Hippocampal formation (tissue), 2 donors: ENCODE results near the gene ARL4A.
"Not testable (repeated sequence)": the region's sequence is repeated elsewhere in the genome, so short reads cannot be mapped to it uniquely, and the experiment has no call there.

Experiments
- DNase-seq, 2 donors: peaks; one replicate each; lab custom pipeline; 2025; lab: John Stamatoyannopoulos, UW

Gene ARL4A

DNA sequence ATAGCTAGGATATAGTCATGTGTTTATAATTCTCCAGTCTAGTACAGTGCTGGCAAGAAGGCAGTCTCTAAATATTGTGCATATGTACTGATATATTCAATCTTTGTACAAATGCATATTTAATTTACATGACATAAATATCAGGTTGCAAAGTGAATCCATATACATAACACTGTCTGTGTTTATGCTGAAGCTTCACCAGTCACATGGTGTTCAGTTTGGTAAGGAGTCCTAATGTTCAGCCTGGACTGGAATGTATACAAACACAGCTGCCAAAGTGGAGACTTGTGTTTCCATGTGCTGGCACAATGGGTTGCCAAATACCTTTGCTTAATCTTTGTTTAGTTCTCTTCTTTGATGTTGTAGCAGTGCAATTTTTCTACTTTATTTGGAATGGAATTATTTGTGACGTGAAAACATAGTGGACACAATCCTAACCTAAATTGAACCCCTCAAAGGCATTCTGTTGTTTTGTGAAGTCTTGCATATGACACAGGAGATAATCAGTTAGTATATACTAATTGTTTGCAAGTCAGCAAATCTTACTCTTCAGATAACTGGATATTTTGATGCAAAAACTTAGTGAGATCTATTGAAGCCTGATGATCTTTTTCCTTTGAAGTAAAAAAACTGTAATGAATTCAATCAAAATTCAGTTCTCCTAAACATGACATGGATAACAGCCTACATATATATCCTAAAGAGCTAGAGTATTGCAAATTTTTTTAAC lies 17.3 kb upstream of the ARL4A start:
- no peak for DNase-seq

DNA sequence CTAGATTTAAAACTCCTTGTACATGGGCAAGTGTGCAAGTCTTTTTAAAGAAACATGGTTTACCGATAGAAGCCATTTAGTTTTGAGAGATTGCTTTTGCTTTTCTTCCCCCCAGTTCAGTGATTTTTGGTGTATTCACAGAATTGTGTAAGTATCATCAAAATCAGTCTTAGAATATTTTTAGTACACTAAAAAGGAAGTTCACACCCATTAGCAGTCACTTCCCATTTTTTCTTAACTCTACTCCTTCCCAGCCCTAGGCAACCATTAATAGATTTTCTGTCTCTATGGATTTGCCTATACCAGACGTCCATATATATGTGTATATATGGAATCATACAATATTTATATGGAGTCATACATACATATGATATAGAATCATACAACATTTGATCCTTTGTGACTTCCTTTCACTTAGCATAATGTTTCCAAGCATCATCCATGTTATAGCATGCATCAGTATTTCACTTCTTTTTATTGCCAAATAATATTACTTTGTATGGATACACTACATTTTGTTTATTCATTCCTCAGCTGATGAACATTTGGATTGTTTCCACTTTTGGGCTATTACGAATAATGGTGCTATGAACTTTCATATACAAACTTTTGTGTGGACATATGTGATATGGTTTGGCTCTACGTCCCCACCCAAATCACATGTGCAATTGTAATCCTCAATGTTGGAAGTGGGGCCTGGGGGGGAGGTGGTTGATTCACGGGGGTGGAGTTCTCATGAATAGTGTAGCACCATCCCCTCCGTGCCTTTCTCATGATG lies 16.5 kb upstream of the ARL4A start:
- DNase-seq = no peak

DNA sequence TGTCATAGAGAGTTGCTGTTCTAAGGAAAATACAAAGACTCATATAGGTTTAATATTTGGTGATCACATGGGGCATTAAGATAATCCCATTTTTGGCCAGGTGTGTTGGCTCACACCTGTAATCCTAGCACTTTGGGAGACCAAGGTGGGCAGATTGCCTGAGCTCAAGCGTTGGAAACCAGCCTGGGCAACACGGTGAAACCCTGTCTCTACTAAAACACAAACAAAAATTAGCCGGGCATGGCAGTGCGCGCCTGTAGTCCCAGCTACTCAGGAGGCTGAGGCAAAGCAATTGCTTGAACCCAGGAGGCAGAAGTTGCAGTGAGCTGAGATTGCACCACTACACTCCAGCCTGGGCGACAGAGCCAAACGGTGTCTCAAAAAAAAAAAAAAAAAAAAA lies 14.0 kb upstream of the ARL4A start:
- not testable (repeated sequence) for DNase-seq

DNA sequence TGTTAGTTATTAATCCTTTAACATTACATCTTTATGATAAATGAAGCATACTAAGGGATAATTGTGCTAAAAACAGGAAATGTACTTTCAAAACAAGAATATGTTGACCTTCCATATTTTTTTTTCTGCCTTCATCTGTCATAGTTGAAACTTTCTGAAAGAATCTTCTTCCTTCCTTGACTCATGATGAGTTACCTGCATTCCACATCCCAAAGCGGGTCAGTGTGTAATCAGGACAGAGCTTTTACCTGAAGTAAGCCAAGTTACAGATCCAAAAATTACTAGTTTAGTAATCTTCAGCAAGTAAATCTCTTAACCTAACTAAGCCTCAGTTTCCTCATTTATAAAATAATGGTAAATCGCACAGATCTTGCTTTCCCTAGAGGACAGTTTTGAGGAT lies 13.4 kb upstream of the ARL4A start:
- DNase-seq = no peak

DNA sequence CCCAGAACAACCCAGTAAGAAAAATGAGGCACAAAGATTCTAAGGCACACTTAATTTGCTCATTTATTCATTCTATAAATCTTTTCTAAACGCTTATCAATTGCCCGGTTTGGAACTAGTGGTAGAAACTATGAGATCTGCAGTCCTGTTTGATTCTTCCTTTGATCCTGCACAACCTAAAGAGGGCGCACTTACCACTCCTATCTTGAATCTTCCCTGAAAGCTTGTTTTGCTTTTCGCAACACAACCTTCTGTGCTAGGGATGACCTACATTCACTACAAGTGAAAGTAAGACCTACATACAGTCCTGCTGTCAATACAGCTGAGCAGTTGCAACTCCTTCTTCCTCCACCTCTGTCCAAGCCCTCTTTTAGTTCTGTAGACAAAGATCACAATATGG lies 12.6 kb upstream of the ARL4A start:
- DNase-seq = no peak

DNA sequence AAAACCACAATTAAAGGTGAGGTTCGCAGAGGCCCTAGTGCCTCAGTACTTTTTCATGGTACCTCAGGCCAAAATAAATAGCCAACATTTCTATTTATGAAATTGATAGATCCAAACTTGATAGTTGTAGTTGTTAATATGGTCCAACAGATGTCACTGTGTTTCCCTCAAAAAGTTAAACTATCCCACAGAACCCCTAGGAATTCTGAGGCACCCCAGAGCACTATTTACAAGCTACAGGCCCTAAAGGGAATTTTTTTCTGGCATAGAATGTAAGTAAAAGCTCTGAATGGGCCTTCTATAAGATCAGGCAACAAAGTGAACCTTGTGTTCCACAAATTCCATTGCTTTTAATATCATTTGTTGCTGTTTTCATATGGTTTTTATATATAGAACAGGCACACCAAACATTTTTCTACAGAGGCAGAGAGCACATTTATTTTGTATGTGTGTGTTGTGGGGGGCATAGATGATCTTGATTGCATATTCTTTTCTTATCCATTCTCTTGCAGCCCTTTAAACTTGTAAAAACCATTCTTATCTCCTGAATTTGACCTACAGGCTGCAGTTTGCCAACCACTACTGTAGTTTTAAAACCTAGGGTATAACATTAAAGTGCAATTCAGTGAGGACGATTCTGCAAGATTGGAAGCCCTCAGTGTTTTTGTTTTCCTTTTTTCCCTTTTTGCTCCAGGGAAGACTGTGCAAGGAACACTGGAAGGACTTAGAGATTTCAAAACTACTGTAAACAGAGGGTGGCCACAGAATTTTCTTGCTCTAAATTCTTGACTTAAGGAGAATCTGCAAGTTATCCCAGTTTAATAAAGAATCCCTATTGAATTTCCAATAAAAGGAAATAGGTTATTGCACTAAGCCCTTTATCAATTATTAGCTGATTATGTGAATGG lies 3.5 kb upstream of the ARL4A start:
- no peak for DNase-seq

- no peak for DNase-seq
These were observed 2.7 kb upstream of the ARL4A start for GRCh38 chr7:12684733-12685132.

DNA sequence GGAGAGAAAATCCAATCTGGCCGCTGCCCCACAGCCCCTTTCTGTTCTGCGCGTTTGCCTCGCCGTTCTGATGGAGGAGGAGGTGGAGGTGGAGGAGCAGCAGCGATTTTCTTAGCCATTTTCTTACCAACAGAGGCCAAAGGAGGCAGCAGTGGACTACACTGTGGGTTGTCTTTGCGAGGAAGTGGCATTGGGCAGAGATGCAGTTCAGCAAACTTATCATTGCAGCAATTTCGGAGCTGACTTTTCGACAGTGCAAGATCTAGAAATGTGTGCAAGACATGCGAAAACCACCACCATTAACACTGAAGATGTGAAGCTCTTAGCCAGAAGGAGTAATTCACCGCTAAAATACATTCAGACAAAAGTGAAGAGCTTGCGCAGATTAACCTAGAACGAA lies 1.9 kb upstream of the ARL4A start:
- DNase-seq = peak in 1 of 2 donors; percentile 24

- DNase-seq = peak; percentile 76 to 84
These were observed 1.1 kb upstream of the ARL4A start for GRCh38 chr7:12686234-12686890.

DNA sequence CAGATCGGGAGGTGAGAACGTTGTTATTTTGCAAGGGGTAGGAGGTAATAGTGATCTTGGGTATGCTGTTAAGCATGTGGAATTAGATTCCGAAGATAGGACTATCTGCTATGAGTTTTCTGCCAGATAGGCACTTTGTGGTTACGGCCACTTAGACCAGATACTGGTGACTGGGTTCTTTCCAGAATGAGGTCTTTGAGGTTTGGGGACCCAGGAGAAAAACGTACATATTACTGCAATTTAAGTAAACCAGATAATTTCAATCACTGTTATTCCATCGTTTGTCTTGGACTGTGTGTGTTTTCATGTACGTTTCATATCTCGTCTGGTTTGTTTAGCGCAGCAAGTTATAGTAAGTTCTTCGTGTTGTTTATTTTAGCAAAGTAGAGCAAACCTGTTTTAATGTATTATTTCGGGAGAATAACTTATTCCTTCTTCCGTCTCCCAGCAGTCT lies 312 bp downstream of the ARL4A start:
- DNase-seq = no peak

- DNase-seq = not testable (repeated sequence)
These were observed 1.2 kb downstream of the ARL4A start for GRCh38 chr7:12688485-12689170.

GRCh38 chr7:12689451-12689850 lies 2.0 kb downstream of the ARL4A start:
- DNase-seq = no peak

GRCh38 chr7:12690041-12690878 lies 2.8 kb downstream of the ARL4A start:
- DNase-seq = no peak

DNA sequence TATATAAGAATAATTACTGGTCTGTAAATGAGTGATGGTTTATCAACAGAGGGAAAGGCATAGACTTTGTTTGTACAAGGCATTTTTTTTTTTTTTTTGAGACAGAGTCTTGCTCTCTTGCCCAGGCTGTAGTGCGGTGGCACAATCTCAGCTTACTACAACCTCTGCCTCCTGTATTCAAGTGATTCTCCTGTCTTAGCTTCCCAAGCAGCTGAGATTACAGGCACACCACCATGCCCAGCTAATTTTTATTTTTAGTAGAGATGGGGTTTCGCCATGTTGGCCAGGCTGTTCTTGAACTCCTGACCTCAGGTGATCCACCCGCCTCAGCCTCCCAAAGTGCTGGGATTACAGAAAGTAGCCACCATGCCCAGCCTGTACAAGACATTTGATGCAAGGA lies 4.0 kb downstream of the ARL4A start:
- DNase-seq = not testable (repeated sequence)

DNA sequence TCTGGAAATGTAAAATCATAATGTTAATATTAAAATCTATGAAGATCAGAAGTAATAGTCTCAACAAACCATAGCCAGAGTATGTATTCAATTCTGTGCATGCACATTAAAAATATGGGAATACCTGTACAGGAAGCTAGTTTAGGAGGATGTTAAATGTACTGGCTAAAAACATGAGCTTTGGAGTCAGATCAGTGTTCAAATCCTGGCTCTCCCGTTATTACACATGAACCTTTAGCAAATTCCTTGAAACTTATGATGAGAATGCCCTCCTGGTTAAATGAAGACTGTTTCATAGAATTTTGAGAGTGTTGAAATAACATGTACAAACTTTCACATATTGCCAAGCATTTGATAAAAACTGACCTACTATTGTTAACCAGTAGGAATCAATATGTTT lies 4.6 kb downstream of the ARL4A start:
- DNase-seq = no peak

- DNase-seq = no peak
These were observed 5.2 kb downstream of the ARL4A start for GRCh38 chr7:12692479-12693259.

GRCh38 chr7:12694817-12695216 lies 7.4 kb downstream of the ARL4A start:
- no peak for DNase-seq

- DNase-seq = no peak
These were observed 8.5 kb downstream of the ARL4A start for GRCh38 chr7:12695965-12696364.

- no peak for DNase-seq
These were observed 11.9 kb downstream of the ARL4A start for GRCh38 chr7:12699299-12699698.
